Activated CD8-positive, alpha-beta T cell treated with anti-CD3 and anti-CD28 coated beads, Interleukin-2, amount 10 ng/mL, durations not matched to agents 7 days and 5 days (primary cell): ENCODE measurements around the gene HEATR5A. TPM values are rescaled to one million over a fixed set of nuclear protein-coding genes. Genes with fewer than 3 reads are reported as not detected.
"Not testable (repeated sequence)": the region's sequence is repeated elsewhere in the genome, so short reads cannot be mapped to it uniquely, and the experiment has no call there.

Experiments used
- ATAC-seq: fragments of 150-1000 bp; cut with Tn5 transposase; one replicate; pipeline ENCODE4 v1.10.0; 2021; ENCODE audit warnings: moderate library complexity
- CTCF ChIA-PET: fragments of 350-600 bp; sonication (Branson Sonifier 250); formaldehyde crosslinking; loops from one replicate; lab custom pipeline; 2021; ENCODE audit warnings: antibody characterized with exemption; lab: Charles Lee
- POLR2A ChIA-PET: fragments of 350-600 bp; sonication (Branson Sonifier 250); formaldehyde crosslinking; loops from one replicate; lab custom pipeline; 2021; ENCODE audit warnings: antibody characterized with exemption; lab: Charles Lee
- DNase-seq: peaks from one replicate; pipeline ENCODE4 v3.0.0-alpha.2; 2020
- H3K27ac Mint-ChIP-seq: one replicate; pipeline ENCODE4 v1.8.0; 2021; ENCODE audit warnings: mild to moderate bottlenecking, mixed read lengths
- H3K27me3 Mint-ChIP-seq: one replicate; pipeline ENCODE4 v1.8.0; 2021; ENCODE audit warnings: low read depth, mixed read lengths
- H3K36me3 Mint-ChIP-seq: one replicate; pipeline ENCODE4 v1.8.0; 2021; ENCODE audit warnings: low read depth, mixed read lengths
- H3K4me1 Mint-ChIP-seq: one replicate; pipeline ENCODE4 v1.8.0; 2021; ENCODE audit warnings: low read depth, mixed read lengths
- H3K4me3 Mint-ChIP-seq: one replicate; pipeline ENCODE4 v1.8.0; 2021; ENCODE audit warnings: mild to moderate bottlenecking, mixed read lengths
- H3K9me3 Mint-ChIP-seq: one replicate; pipeline ENCODE4 v1.8.0; 2022; ENCODE audit warnings: mixed read lengths; ENCODE audit not compliant: insufficient read depth
- total RNA-seq, 2 experiments: library from RNA; stranded (reverse); gene quantifications; one replicate each; pipeline ENCODE4 v1.2.3, GENCODE V29; 2021

The HEATR5A gene
- total RNA-seq, 2 experiments from 2014 or later, result 8.5 to 9.4 TPM

DNA sequence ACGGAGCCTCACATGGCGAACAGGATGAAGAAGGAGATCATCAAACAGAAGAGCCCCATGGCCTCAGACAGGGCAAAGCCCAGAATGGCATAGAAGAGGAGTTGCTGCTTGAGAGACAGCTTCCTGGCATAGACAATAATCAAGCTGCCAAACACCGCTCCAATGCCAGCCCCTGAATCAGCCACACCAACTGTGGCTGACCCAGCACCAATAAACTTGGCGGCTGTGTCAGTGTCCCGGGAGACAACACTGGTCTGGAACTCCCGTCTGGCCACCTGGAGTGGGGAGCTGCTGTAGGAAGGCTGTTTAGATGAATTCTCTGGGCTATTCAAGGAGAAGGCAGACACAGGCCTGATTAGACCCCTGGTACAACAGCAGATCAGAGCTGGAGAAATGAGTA, 100.1 kb downstream of the HEATR5A start:
- CTCF ChIA-PET, result no interaction called here
- Mint-ChIP-seq H3K4me3 (no peak overlapping the region), H3K36me3 (no peaks in the 10 kb centered on the region), H3K4me1 (no peaks in the 10 kb centered on the region), H3K27me3 (no peaks in the 10 kb centered on the region), H3K9me3 (no peaks in the 10 kb centered on the region), H3K27ac (no peak overlapping the region)
- DNase-seq, result no peak
- ATAC-seq, result no peak
- POLR2A ChIA-PET, result interaction anchor here (0.6 kb wide), 1 partner anchor 546 kb away, joined by 5 read pairs; no protein-coding TSS in a partner anchor

DNA sequence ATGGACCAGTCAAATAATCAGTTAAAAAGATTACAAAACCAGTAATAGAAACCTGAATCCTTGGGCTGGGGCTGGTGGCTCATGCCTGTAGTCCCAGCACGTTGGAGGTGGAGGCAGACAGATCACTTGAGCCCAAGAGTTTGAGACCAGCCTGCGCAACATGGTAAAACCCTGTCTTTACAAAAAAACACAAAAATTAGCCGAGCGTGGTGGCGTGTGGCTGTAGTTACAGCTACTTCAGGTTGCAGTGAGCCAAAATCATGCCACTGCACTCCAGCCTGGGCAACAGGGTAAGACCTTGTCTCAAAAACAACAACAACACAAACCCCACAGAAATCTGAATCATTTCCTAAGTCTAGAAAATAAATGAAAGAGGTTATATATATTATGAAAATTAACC, 100.6 kb downstream of the HEATR5A start:
- no peak for ATAC-seq
- H3K4me3 Mint-ChIP-seq, result no peak overlapping the region
- H3K27ac Mint-ChIP-seq, result no peak overlapping the region
- POLR2A ChIA-PET, result no interaction called here
- CTCF ChIA-PET, result no interaction called here
- H3K9me3 Mint-ChIP-seq, result no peaks in the 10 kb centered on the region
- no peaks in the 10 kb centered on the region for H3K27me3 Mint-ChIP-seq
- DNase-seq, result no peak
- no peaks in the 10 kb centered on the region for H3K4me1 Mint-ChIP-seq
- no peaks in the 10 kb centered on the region for H3K36me3 Mint-ChIP-seq

DNA sequence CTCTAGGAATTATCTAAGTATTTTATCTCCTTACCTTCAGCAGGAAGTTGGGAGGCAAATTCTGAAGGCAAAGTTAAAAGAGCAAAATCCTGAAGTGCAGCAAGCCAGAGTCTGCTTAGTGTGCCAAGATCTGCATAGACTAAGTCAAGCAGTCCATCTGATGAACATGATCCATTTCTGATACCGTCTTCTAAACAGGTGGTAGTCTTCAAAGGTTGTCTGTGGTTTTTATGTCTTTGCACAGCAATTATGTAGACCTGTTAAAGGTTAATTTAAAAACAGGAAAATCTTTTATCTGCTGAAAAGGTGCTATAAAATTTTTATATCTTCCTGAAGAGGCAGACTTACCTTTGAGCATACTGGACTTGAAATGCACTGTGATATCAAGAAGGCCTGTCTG, 107.4 kb downstream of the HEATR5A start:
- DNase-seq (no peak), ATAC-seq (no peak)
- Mint-ChIP-seq H3K36me3 (peaks cover 8% of the 10 kb centered on the region), H3K9me3 (no peaks in the 10 kb centered on the region), H3K4me1 (no peaks in the 10 kb centered on the region), H3K4me3 (no peak overlapping the region), H3K27me3 (no peaks in the 10 kb centered on the region), H3K27ac (no peak overlapping the region)
- ChIA-PET POLR2A (no interaction called here), CTCF (no interaction called here)

DNA sequence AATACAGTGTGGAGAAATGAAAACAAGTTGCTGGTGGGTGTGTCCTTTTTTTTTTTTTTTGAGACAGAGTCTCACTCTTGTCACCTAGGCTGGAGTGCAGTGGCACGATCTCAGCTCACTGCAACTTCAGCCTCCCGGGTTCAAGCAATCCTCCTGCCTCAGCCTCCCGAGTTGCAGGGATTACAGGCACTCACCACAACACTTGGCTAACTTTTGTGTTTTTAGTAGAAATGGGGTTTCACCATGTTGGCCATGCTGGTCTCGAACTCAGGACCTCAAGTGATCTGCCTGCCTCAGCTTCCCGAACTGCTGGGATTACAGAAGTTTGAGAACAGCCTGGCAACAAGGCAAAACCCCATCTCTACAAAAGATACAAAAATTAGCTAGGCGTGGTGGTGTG, 108.0 kb downstream of the HEATR5A start:
- H3K27ac Mint-ChIP-seq, POLR2A ChIA-PET, H3K9me3 Mint-ChIP-seq, H3K27me3 Mint-ChIP-seq, H3K4me1 Mint-ChIP-seq, H3K4me3 Mint-ChIP-seq, H3K36me3 Mint-ChIP-seq, ATAC-seq, CTCF ChIA-PET, DNase-seq: not testable (repeated sequence)

DNA sequence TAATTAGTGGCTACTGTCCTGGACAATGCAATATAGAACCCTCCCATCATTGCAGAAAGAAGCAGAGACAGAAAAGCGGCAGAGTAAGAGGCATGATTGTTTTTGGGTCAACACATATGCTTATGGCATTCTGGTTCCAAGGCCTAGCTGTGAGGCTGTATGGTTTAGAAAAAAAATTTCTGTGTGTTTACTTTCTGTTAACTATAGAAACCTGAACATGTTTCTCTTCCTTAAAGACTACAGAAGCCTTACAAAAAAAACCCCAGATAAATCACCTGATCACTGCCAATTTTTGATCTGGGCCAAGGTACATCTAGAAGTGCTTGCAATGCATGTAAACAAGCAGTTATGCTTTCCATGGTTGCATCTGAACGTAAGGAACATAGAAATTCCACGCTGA, 112.7 kb downstream of the HEATR5A start:
- no peak overlapping the region for H3K27ac Mint-ChIP-seq
- peaks cover 9% of the 10 kb centered on the region for H3K36me3 Mint-ChIP-seq
- ChIA-PET CTCF (no interaction called here), POLR2A (interaction anchor here (0.5 kb wide), 1 partner anchor 297 kb away, joined by 3 read pairs; no protein-coding TSS in a partner anchor)
- H3K4me3 Mint-ChIP-seq, result no peak overlapping the region
- DNase-seq (no peak), ATAC-seq (no peak)
- H3K9me3 Mint-ChIP-seq, result no peaks in the 10 kb centered on the region
- no peaks in the 10 kb centered on the region for H3K4me1 Mint-ChIP-seq
- no peaks in the 10 kb centered on the region for H3K27me3 Mint-ChIP-seq

DNA sequence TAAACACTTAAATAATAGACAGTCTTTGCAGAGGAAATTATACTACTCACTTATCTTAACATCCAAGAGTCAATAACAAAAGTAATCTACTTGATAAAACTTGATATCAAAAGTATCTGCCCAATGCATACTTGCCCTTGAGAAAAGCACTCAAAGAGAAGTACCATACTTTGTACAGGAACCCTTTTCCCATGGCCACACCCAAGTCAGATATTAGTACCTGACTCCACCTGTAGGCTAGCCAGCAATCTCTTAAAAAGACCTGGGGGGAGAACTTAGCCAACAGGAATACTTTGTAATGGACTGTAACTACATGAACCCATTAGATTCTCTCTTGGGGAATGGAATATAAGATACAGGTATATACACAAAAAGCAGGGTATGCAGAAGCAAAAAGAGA, 113.2 kb downstream of the HEATR5A start:
- CTCF ChIA-PET, result no interaction called here

DNA sequence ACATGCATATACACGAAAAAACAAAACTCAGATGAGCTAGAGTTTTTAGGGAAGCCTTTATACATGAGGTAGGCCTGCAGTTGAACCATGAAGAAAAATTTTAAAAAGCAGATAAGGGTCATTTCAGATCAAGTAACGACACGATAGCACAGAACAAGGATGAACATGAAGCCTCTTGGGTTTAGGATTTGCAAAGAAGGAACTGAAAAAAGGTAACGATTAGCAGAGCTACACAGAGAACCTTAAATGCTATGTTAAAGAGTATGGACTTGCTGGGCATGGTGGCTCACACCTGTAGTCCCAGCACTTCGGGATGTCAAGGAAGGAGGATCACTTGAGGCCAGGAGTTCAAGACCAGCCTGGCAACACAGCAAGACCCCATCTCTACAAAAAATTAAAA, 116.7 kb downstream of the HEATR5A start:
- Mint-ChIP-seq H3K4me3 (no peak overlapping the region), H3K4me1 (no peaks in the 10 kb centered on the region), H3K27ac (no peak overlapping the region), H3K36me3 (peaks cover 3% of the 10 kb centered on the region), H3K9me3 (no peaks in the 10 kb centered on the region), H3K27me3 (no peaks in the 10 kb centered on the region)
- ChIA-PET POLR2A (no interaction called here), CTCF (no interaction called here)
- ATAC-seq, result no peak
- no peak for DNase-seq

More for the DNA sequence above, 113.2 kb downstream of the HEATR5A start:
- Mint-ChIP-seq H3K27ac (no peak overlapping the region), H3K36me3 (peaks cover 9% of the 10 kb centered on the region), H3K9me3 (no peaks in the 10 kb centered on the region), H3K27me3 (no peaks in the 10 kb centered on the region), H3K4me3 (no peak overlapping the region), H3K4me1 (no peaks in the 10 kb centered on the region)
- ATAC-seq (no peak), DNase-seq (no peak)
- POLR2A ChIA-PET, result no interaction called here

DNA sequence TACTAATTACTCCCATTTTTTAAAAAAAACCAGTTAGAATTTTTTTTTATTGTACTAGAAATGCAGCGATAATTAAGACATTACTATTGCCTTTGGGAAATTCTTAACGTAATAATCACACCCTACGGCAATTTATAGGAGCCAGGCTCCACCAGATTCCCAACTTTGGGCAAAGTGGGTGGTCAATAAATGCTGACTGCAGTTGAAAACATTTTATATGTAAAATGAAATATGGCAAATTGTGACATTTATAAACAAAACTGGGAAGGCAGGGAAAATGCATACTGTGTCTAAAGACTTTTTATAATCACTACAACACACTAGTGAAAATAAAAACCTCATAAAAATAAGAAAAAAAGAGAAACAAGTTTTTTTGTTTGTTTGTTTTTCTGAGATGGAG, 119.5 kb downstream of the HEATR5A start:
- no peak overlapping the region for H3K4me3 Mint-ChIP-seq
- H3K4me1 Mint-ChIP-seq, result no peaks in the 10 kb centered on the region
- ATAC-seq, result no peak
- H3K27ac Mint-ChIP-seq, result no peak overlapping the region
- ChIA-PET CTCF (no interaction called here), POLR2A (no interaction called here)
- H3K27me3 Mint-ChIP-seq, result no peaks in the 10 kb centered on the region
- H3K9me3 Mint-ChIP-seq, result no peaks in the 10 kb centered on the region
- DNase-seq, result no peak
- peaks cover 3% of the 10 kb centered on the region for H3K36me3 Mint-ChIP-seq

DNA sequence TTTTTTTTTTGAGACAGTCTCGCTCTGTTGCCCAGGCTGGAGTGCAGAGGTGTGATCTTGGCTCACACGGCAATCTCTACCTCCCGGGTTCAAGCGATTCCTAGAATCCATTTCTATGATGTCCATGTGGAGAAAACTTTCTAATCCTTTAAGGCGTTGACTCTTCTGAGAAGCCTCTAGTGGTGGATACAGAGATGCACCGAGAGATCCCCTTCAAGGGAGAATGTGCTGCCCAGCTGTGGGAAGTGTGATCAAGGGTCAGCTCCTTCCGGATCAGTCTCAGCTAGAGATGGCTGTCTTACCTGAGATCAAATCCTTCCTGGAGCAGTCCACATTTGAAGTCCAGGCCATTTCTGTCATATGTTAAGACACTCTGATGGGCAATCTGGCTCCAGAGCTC, 120.1 kb downstream of the HEATR5A start:
- Mint-ChIP-seq H3K36me3 (peaks cover 3% of the 10 kb centered on the region), H3K4me1 (no peaks in the 10 kb centered on the region), H3K9me3 (no peaks in the 10 kb centered on the region), H3K27me3 (no peaks in the 10 kb centered on the region), H3K4me3 (no peak overlapping the region), H3K27ac (no peak overlapping the region)
- DNase-seq (no peak), ATAC-seq (no peak)
- CTCF ChIA-PET, result no interaction called here
- POLR2A ChIA-PET, result interaction anchor here (1.0 kb wide), 1 partner anchor 94 kb away, joined by 3 read pairs; no protein-coding TSS in a partner anchor

DNA sequence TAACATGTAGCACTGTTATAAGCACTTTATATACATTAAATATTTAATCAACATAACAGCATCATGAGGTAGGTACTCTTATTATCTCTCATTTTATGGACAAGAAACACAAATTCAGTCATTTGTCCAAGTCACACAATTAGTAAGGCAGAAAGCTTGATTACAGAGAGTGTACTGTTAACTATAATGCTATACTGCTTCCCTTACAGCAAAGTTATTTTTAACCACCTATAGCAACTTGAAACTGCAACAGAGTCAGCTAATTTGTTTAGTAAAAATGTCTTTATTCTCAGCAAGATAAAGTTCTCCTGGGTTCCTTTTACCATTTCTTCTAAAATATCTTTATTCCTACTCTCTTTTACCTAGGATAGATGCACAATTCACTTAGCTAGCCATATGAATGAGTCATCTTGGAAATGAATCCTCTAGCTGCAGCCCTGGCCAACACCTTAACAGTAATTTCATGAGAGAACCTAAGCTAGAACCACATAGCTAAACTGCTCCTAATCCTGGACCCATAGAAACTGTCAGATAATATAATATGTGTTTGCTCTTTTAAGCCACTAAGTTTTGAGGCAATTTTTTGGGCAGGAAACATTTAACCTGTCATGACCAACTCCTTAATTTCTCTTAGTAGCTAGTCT, 122.5 kb downstream of the HEATR5A start:
- CTCF ChIA-PET, result interaction anchor here (1.2 kb wide), 1 partner anchor 50 kb away, joined by 3 read pairs; no protein-coding TSS in a partner anchor
- H3K36me3 Mint-ChIP-seq, result no peaks in the 10 kb centered on the region
- H3K27ac Mint-ChIP-seq, result no peak overlapping the region
- POLR2A ChIA-PET, result no interaction called here
- H3K9me3 Mint-ChIP-seq, result no peaks in the 10 kb centered on the region
- no peak for DNase-seq
- no peaks in the 10 kb centered on the region for H3K27me3 Mint-ChIP-seq
- ATAC-seq, result no peak
- H3K4me1 Mint-ChIP-seq, result no peaks in the 10 kb centered on the region
- no peak overlapping the region for H3K4me3 Mint-ChIP-seq

DNA sequence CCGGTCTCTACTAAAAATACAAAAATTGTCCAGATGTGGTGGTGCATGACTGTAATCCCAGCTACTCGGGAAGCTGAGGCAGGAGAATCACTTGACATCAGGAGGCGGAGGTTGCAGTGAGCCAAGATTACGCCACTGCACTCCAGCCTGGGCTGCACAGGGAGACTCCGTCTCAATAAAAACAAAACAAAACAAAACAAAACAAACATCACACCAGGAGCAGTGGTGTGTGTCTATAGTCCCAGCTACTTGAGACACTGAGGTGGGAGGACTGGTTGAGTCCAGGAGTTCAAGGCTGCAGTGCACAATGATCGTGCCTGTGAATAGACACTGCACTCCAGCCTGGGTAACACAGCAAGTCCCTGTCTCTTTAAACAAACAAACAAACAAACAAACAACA, 123.2 kb downstream of the HEATR5A start:
- ATAC-seq, result no peak
- POLR2A ChIA-PET, result interaction anchor here (0.9 kb wide), 1 partner anchor 89 kb away, joined by 3 read pairs; the partner anchor contains the start of gene HECTD1
- H3K27ac Mint-ChIP-seq, result no peak overlapping the region

DNA sequence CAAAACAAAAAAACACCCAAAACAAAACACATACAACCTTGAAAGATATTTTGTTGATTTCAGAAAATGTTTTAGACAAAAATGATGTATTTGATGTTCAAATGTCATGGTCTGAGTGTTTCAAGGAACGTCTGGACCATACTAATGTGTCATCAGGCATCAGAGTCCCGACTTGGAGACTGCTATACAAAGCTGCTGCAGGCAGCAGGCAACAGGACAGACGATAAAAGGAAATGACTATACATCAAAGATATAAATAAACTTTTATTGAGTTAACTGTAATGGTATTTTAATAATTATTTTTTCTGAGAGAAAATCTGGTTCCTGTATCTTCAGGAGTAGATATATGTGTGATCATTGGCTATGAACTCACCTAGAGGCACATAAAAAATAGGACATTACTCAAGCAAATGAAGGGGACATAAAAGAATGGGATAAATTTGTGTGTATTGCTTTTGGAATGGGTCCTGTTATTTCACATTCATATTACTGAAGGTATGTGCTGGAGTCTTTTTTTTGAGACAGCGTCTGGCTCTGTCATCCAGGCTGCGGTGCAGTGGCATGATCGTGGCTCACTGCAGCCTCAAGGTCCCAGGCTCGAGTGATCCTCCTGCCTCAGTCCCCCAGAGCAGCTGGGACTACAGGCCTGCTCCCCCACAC, 125.5 kb downstream of the HEATR5A start:
- Mint-ChIP-seq H3K9me3 (no peaks in the 10 kb centered on the region), H3K36me3 (no peaks in the 10 kb centered on the region), H3K27ac (no peak overlapping the region), H3K27me3 (no peaks in the 10 kb centered on the region), H3K4me1 (no peaks in the 10 kb centered on the region), H3K4me3 (no peak overlapping the region)
- POLR2A ChIA-PET, result no interaction called here
- CTCF ChIA-PET, result no interaction called here
- DNase-seq (no peak), ATAC-seq (no peak)

More for the DNA sequence above, 123.2 kb downstream of the HEATR5A start:
- Mint-ChIP-seq H3K4me3 (no peak overlapping the region), H3K27me3 (no peaks in the 10 kb centered on the region), H3K9me3 (no peaks in the 10 kb centered on the region), H3K4me1 (no peaks in the 10 kb centered on the region), H3K36me3 (no peaks in the 10 kb centered on the region)
- CTCF ChIA-PET, result no interaction called here
- no peak for DNase-seq
